ENCODE results near the gene CDADC1. TPM values are rescaled to one million over a fixed set of nuclear protein-coding genes. Genes with fewer than 3 reads are reported as not detected.
A peak's percentile ranks its signal among the peaks of the same experiment; 100 is the strongest.

CDADC1 gene
- polyA plus RNA-seq, 1 of the 3 experiments (the other 2 are of a cell fraction), result 3.5 TPM

DNA sequence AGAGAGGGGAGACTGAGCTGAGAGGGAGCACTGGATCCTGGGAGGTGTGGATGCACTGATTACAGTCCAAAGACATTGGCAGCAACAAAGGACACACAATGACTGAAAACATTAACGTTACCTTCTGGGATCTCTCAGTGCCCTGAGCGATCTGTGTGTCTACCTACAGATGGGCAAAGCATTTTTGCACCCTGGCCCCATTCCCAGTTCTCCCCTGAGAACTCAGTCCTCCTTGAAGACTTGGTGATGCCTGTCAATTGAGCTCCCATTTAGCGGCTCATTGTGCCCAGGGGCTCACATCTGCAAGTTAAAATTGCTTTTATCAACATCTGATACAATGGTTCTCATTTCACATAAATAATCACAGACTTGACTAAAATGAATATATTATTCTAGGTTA lies 62.5 kb downstream of the CDADC1 start:
- ChIA-PET POLR2A (no interaction called here), CTCF (interaction anchor here (0.8 to 1.9 kb wide), 3 partner anchors 8 to 297 kb away, joined by 4 to 6 read pairs (median 6); no protein-coding TSS in a partner anchor)
- TF ChIP-seq GATA2 (CRISPR knock-in tag; IDR thresholded peaks at IDR 0.05) (0 out of 2 replicates have a peak, but pooled peaks have one; percentile 16), RAD21 (IDR thresholded peaks at IDR 0.05; ENCODE audit: low read length) (no peak)

DNA sequence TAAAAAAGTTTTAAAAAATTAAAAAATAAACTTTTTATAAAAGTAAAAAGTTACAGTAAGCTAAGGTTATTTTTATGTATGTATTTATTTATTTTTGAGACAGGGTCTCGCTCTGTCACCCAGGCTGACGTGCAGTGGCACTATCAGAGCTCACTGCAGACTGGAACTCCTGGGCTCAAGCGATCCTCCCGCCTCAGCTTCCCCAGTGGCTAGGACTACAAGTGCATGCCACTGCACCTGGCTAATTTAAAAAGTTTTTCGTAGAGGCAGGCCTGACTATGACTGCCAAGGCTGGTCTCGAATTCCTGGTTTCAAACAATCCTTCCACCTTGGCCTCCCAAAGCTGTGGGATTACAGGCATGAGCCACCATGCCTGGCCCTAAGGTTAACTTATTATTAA lies 64.1 kb downstream of the CDADC1 start:
- Histone ChIP-seq H3K27me3 (ENCODE audit: insufficient read depth) (no peaks in the 10 kb centered on the region), H3K9ac (no peak overlapping the region), H3K79me2 (ENCODE audit: insufficient read depth) (no peaks in the 10 kb centered on the region), H3K27ac (ENCODE audit: low read depth in 2 of 2, low read length in 1 of 2) (no peak overlapping the region), H3K4me2 (no peak overlapping the region), H3F3A (replicated peaks; ENCODE audit: insufficient read depth) (no peaks in the 10 kb centered on the region), H4K20me1 (ENCODE audit: insufficient read depth) (no peaks in the 10 kb centered on the region), H3K4me1 (ENCODE audit: control insufficient read depth in 1 of 2, insufficient read depth in 2 of 2, low read depth in 1 of 2, low read length in 1 of 2) (peaks cover 5 to 14% of the 10 kb centered on the region in 2 experiments; a peak in 2 of 4 replicates), H3K9me3 (no peaks in the 10 kb centered on the region), H3K9me2 (no peaks in the 10 kb centered on the region), H2AFZ (ENCODE audit: low read depth) (no peak overlapping the region), H3K36me3 (replicated peaks in 1 of 2; ENCODE audit: control insufficient read depth in 1 of 2, insufficient read depth in 2 of 2, low read length in 1 of 2) (no peaks in the 10 kb centered on the region), H3K4me3 (ENCODE audit: low read depth in 2 of 2, low read length in 1 of 2) (no peak overlapping the region)
- TF ChIP-seq NFIC (IDR thresholded peaks at IDR 0.05; ENCODE audit: borderline replicate concordance) (no peak), JUND (IDR thresholded peaks at IDR 0.05) (no peak), SIN3A (IDR thresholded peaks at IDR 0.05; ENCODE audit: borderline replicate concordance, low read depth, low read length) (no peak)
- WGBS (ENCODE audit: low lambda C conversion rate), result 90% methylated on average over 6 of the region's 6 CpGs
- no peak for DNase-seq
- CTCF ChIA-PET, result interaction anchor here (0.7 to 2.5 kb wide), 5 partner anchors 10 to 295 kb away, joined by 3 to 13 read pairs (median 6); no protein-coding TSS in a partner anchor
- POLR2A ChIA-PET, result no interaction called here

More for the DNA sequence above, 62.5 kb downstream of the CDADC1 start:
- H3K4me1 ChIP-seq (ENCODE audit: control insufficient read depth in 1 of 2, insufficient read depth in 2 of 2, low read depth in 1 of 2, low read length in 1 of 2), result peaks cover 5 to 14% of the 10 kb centered on the region in 2 experiments; a peak in 2 of 4 replicates
- H2AFZ ChIP-seq (ENCODE audit: low read depth), result no peak overlapping the region
- no peaks in the 10 kb centered on the region for H3K79me2 ChIP-seq (ENCODE audit: insufficient read depth)
- no peaks in the 10 kb centered on the region for H4K20me1 ChIP-seq (ENCODE audit: insufficient read depth)
- H3K9me2 ChIP-seq, result no peaks in the 10 kb centered on the region
- no peak overlapping the region for H3K27ac ChIP-seq (ENCODE audit: low read depth in 2 of 2, low read length in 1 of 2)
- H3K4me2 ChIP-seq, result no peak overlapping the region
- H3K9ac ChIP-seq, result no peak overlapping the region
- no peaks in the 10 kb centered on the region for H3K36me3 ChIP-seq (replicated peaks in 1 of 2; ENCODE audit: control insufficient read depth in 1 of 2, insufficient read depth in 2 of 2, low read length in 1 of 2)
- 40% methylated on average over 2 of the region's 3 CpGs for WGBS (ENCODE audit: low lambda C conversion rate)
- DNase-seq, result no peak
- H3K9me3 ChIP-seq, result no peaks in the 10 kb centered on the region
- H3K27me3 ChIP-seq (ENCODE audit: insufficient read depth), result no peaks in the 10 kb centered on the region
- no peaks in the 10 kb centered on the region for H3F3A ChIP-seq (replicated peaks; ENCODE audit: insufficient read depth)
- no peak overlapping the region for H3K4me3 ChIP-seq (ENCODE audit: low read depth in 2 of 2, low read length in 1 of 2)

DNA sequence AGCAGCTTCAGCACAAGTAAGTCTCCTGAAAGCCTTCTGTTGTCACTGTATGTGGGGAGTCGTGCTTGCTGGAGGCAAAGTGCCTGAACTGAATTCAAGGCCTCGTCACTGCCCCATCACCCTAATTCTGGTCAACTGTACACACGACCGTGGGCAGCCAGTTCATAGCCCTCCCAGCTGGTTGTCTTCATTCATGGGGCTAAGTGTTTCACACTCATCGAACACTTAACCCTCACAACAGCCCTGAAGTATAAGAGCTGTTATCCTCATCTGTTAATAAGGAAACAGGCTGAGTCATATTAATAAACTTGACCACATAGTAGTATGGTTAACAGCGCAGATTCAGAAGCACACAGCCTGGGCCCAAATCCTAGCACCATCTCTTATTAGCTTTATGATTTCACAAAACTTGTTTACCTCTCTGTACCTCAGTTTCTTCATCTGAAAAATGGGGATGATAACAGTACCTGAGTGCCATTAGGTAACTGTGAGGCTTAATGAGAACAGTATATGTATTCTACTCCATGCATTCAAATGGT lies 66.7 kb downstream of the CDADC1 start:
- no peaks in the 10 kb centered on the region for H3F3A ChIP-seq (replicated peaks; ENCODE audit: insufficient read depth)
- H3K4me2 ChIP-seq, result peak overlapping the region; percentile 64
- H3K9ac ChIP-seq, result peak overlapping the region; percentile 12; the same call in 1 of the 2 replicates
- H3K9me3 ChIP-seq, result no peaks in the 10 kb centered on the region
- WGBS (ENCODE audit: low lambda C conversion rate), result 90% methylated on average over 6 of the region's 6 CpGs
- DNase-seq, result no peak
- H2AFZ ChIP-seq (ENCODE audit: low read depth), result peak overlapping the region; percentile 80
- no peaks in the 10 kb centered on the region for H3K79me2 ChIP-seq (ENCODE audit: insufficient read depth)
- H3K9me2 ChIP-seq, result no peaks in the 10 kb centered on the region
- peak overlapping the region in 1 of 2 experiments; percentile 91; a peak in 2 of 4 replicates for H3K27ac ChIP-seq (ENCODE audit: low read depth in 2 of 2, low read length in 1 of 2)
- H3K27me3 ChIP-seq (ENCODE audit: insufficient read depth), result no peaks in the 10 kb centered on the region
- H3K4me3 ChIP-seq (ENCODE audit: low read depth in 2 of 2, low read length in 1 of 2), result no peak overlapping the region
- ChIA-PET POLR2A (no interaction called here), CTCF (interaction anchor here (1.6 kb wide), 1 partner anchor 293 kb away, joined by 7 read pairs; no protein-coding TSS in a partner anchor)
- H3K36me3 ChIP-seq (replicated peaks in 1 of 2; ENCODE audit: control insufficient read depth in 1 of 2, insufficient read depth in 2 of 2, low read length in 1 of 2), result no peaks in the 10 kb centered on the region
- no peaks in the 10 kb centered on the region for H4K20me1 ChIP-seq (ENCODE audit: insufficient read depth)
- H3K4me1 ChIP-seq (ENCODE audit: control insufficient read depth in 1 of 2, insufficient read depth in 2 of 2, low read depth in 1 of 2, low read length in 1 of 2), result peaks cover 5 to 14% of the 10 kb centered on the region in 2 experiments; a peak in 2 of 4 replicates
- TF ChIP-seq RCOR1 (IDR thresholded peaks at IDR 0.05; ENCODE audit: low read length) (no peak), TCF12 (IDR thresholded peaks at IDR 0.05) (no peak), FOXJ3 (CRISPR knock-in tag; IDR thresholded peaks at IDR 0.05) (no peak), JUND (IDR thresholded peaks at IDR 0.05) (no peak), FOSL2 (IDR thresholded peaks at IDR 0.05; ENCODE audit: borderline replicate concordance, low read depth) (no peak), MXI1 (IDR thresholded peaks at IDR 0.05; ENCODE audit: low read depth, low read length) (no peak), CHD2 (IDR thresholded peaks at IDR 0.05; ENCODE audit: low read length, partially characterized antibody) (no peak)
- TF ChIP-seq, protein P1, sequence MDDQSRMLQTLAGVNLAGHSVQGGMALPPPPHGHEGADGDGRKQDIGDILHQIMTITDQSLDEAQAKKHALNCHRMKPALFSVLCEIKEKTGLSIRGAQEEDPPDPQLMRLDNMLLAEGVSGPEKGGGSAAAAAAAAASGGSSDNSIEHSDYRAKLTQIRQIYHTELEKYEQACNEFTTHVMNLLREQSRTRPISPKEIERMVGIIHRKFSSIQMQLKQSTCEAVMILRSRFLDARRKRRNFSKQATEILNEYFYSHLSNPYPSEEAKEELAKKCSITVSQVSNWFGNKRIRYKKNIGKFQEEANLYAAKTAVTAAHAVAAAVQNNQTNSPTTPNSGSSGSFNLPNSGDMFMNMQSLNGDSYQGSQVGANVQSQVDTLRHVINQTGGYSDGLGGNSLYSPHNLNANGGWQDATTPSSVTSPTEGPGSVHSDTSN (IDR thresholded peaks at IDR 0.05), result no peak
- TF ChIP-seq, protein P2, sequence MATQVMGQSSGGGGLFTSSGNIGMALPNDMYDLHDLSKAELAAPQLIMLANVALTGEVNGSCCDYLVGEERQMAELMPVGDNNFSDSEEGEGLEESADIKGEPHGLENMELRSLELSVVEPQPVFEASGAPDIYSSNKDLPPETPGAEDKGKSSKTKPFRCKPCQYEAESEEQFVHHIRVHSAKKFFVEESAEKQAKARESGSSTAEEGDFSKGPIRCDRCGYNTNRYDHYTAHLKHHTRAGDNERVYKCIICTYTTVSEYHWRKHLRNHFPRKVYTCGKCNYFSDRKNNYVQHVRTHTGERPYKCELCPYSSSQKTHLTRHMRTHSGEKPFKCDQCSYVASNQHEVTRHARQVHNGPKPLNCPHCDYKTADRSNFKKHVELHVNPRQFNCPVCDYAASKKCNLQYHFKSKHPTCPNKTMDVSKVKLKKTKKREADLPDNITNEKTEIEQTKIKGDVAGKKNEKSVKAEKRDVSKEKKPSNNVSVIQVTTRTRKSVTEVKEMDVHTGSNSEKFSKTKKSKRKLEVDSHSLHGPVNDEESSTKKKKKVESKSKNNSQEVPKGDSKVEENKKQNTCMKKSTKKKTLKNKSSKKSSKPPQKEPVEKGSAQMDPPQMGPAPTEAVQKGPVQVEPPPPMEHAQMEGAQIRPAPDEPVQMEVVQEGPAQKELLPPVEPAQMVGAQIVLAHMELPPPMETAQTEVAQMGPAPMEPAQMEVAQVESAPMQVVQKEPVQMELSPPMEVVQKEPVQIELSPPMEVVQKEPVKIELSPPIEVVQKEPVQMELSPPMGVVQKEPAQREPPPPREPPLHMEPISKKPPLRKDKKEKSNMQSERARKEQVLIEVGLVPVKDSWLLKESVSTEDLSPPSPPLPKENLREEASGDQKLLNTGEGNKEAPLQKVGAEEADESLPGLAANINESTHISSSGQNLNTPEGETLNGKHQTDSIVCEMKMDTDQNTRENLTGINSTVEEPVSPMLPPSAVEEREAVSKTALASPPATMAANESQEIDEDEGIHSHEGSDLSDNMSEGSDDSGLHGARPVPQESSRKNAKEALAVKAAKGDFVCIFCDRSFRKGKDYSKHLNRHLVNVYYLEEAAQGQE (IDR thresholded peaks at IDR 0.05; ENCODE audit: low read depth, low read length), result no peak
- TF ChIP-seq, protein P3, sequence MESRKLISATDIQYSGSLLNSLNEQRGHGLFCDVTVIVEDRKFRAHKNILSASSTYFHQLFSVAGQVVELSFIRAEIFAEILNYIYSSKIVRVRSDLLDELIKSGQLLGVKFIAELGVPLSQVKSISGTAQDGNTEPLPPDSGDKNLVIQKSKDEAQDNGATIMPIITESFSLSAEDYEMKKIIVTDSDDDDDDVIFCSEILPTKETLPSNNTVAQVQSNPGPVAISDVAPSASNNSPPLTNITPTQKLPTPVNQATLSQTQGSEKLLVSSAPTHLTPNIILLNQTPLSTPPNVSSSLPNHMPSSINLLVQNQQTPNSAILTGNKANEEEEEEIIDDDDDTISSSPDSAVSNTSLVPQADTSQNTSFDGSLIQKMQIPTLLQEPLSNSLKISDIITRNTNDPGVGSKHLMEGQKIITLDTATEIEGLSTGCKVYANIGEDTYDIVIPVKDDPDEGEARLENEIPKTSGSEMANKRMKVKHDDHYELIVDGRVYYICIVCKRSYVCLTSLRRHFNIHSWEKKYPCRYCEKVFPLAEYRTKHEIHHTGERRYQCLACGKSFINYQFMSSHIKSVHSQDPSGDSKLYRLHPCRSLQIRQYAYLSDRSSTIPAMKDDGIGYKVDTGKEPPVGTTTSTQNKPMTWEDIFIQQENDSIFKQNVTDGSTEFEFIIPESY (IDR thresholded peaks at IDR 0.05; ENCODE audit: borderline replicate concordance, low read depth), result no peak

Measured in SK-N-SH (cell line).